HepG2 (cell line): ENCODE results near the gene EVC. TPM values are rescaled to one million over a fixed set of nuclear protein-coding genes. Genes with fewer than 3 reads are reported as not detected.

Experiments
- ATAC-seq: fragments of 200-7000 bp; cut with Tn5 transposase; 3 replicates; pipeline ENCODE4 v1.9.1; 2020; ENCODE audit warnings: mild to moderate bottlenecking, moderate library complexity
- BruUV-seq: library from RNA; stranded (reverse); fragments of 400-500 nt; replicated peaks from 2 replicates; lab custom pipeline; 2021; lab: Mats Ljungman, UMichigan
- CTCF ChIA-PET: fragments of 300-600 bp; formaldehyde crosslinking; extraction: SDS; loops from one replicate; lab custom pipeline; 2021; ENCODE audit warnings: low total read pairs, inconsistent platforms, low intra/inter-chr PET ratio; lab: Yijun Ruan, JAX
- POLR2A ChIA-PET: fragments of 350-600 bp; sonication (Branson Sonifier 250); formaldehyde crosslinking; loops from one replicate; lab custom pipeline; 2020; ENCODE audit warnings: antibody characterized with exemption, inconsistent platforms; lab: Yijun Ruan, JAX
- DNase-seq: peaks from one replicate; pipeline ENCODE4 v3.0.0-alpha.2; 2015; ENCODE audit warnings: low spot score
- FAIRE-seq: peaks from 3 replicates; lab custom pipeline; 2011; peaks lifted over from hg19 to GRCh38; lab: Jason Lieb, UNC
- H2AFZ ChIP-seq: one replicate; pipeline ENCODE4 v1.6.1; 2011; ENCODE audit warnings: low read length, inconsistent platforms
- H3K27ac ChIP-seq: fragments of 300-600 bp; 3 replicates; pipeline ENCODE4 v1.8.0; 2011; ENCODE audit warnings: mixed run types, mild to moderate bottlenecking, mixed read lengths, low read length, inconsistent platforms; ENCODE audit not compliant: insufficient read depth; ENCODE audit errors: extremely low read length
- H3K27me3 ChIP-seq, 2 experiments: fragments of 200-600 bp in 1 of 2; 2 replicates in 1 of 2; 3 replicates in 1 of 2; pipeline versions ENCODE4 v1.6.0 to v1.8.0; 2011; ENCODE audit warnings: low read length in 2 of 2, mild to moderate bottlenecking in 2 of 2, moderate library complexity in 2 of 2, inconsistent platforms in 1 of 2; ENCODE audit not compliant: insufficient read depth in 2 of 2, control insufficient read depth in 1 of 2
- H3K36me3 ChIP-seq, 2 experiments: fragments of 200-600 bp in 1 of 2; replicated peaks in 1 of 2; 2 replicates in 1 of 2; 3 replicates in 1 of 2; pipeline versions ENCODE4 v1.5.1 to v1.8.0; 2011; ENCODE audit warnings: low read length in 2 of 2, inconsistent platforms in 1 of 2; ENCODE audit not compliant: insufficient read depth in 2 of 2, control insufficient read depth in 1 of 2
- H3K4me1 ChIP-seq: 2 replicates; pipeline ENCODE4 v1.5.1; 2012; ENCODE audit warnings: low read length, inconsistent platforms; ENCODE audit not compliant: insufficient read depth
- H3K4me2 ChIP-seq: 2 replicates; pipeline ENCODE4 v1.6.0; 2011; ENCODE audit warnings: low read depth, low read length, inconsistent platforms
- H3K4me3 ChIP-seq, 3 experiments: fragments of 200-600 bp in 1 of 3; sonication (generic), shearing (Covaris generic) in 1 of 3; replicated peaks in 1 of 3; 2 replicates each; pipeline ENCODE4 v1.5.1; 2011 to 2016; ENCODE audit warnings: low read length in 3 of 3, inconsistent platforms in 2 of 3, low read depth in 2 of 3, mild to moderate bottlenecking in 2 of 3, control low read depth in 1 of 3, mixed read lengths in 1 of 3; ENCODE audit not compliant: insufficient read depth in 1 of 3
- H3K79me2 ChIP-seq: one replicate; pipeline ENCODE4 v1.6.1; 2011; ENCODE audit warnings: low read length, inconsistent platforms; ENCODE audit not compliant: insufficient read depth
- H3K9ac ChIP-seq: 2 replicates; pipeline ENCODE4 v1.6.0; 2011; ENCODE audit warnings: mild to moderate bottlenecking, low read depth, low read length, inconsistent platforms; ENCODE audit not compliant: insufficient read depth
- H3K9me3 ChIP-seq: 2 replicates; pipeline ENCODE4 v1.5.1; 2012; ENCODE audit warnings: mild to moderate bottlenecking, low read length
- H4K20me1 ChIP-seq: 2 replicates; pipeline ENCODE4 v1.6.0; 2011; ENCODE audit warnings: inconsistent platforms, mild to moderate bottlenecking, low read length, moderate library complexity; ENCODE audit not compliant: insufficient read depth
- ARNT ChIP-seq: fragments of 450-650 bp; IDR thresholded peaks from 2 replicates; pipeline ENCODE4 v1.6.1; 2017
- GATAD1 ChIP-seq: IDR thresholded peaks from 2 replicates; pipeline ENCODE4 v1.6.1; 2016; ENCODE audit warnings: missing genetic modification reagents, missing compliant biosample characterization
- HMG20A ChIP-seq: IDR thresholded peaks from 2 replicates; pipeline ENCODE4 v1.6.1; 2016; ENCODE audit warnings: borderline replicate concordance
- MIER2 ChIP-seq: IDR thresholded peaks from 2 replicates; pipeline ENCODE4 v1.6.1; 2016; ENCODE audit warnings: missing biosample characterization, missing genetic modification reagents
- POLR2G ChIP-seq: fragments of 200-400 bp; formaldehyde crosslinking; IDR thresholded peaks from 2 replicates; pipeline ENCODE4 v1.6.1; 2018; ENCODE audit warnings: mild to moderate bottlenecking, low read depth, low read length, moderate library complexity
- REPIN1 ChIP-seq: sonication (generic); formaldehyde crosslinking; IDR thresholded peaks from 2 replicates; pipeline ENCODE4 v1.8.0; 2022; ENCODE audit warnings: missing genetic modification reagents, low read depth, mild to moderate bottlenecking, borderline replicate concordance
- RFXAP ChIP-seq: sonication (generic); formaldehyde crosslinking; IDR thresholded peaks from 2 replicates; pipeline ENCODE4 v1.4.0; 2020; ENCODE audit warnings: missing genetic modification reagents, borderline replicate concordance
- SALL1 ChIP-seq: sonication (generic); formaldehyde crosslinking; IDR thresholded peaks from 2 replicates; pipeline ENCODE4 v1.8.0; 2022; ENCODE audit warnings: mild to moderate bottlenecking, missing genetic modification reagents
- TRIM24 ChIP-seq: sonication (generic); formaldehyde crosslinking; IDR thresholded peaks from 2 replicates; pipeline ENCODE4 v1.8.0; 2022; ENCODE audit warnings: mild to moderate bottlenecking, missing genetic modification reagents
- ZMYM2 ChIP-seq: sonication (generic); formaldehyde crosslinking; IDR thresholded peaks from 2 replicates; pipeline ENCODE4 v1.8.0; 2022; ENCODE audit warnings: mild to moderate bottlenecking, missing genetic modification reagents
- ZNF543 ChIP-seq: sonication (generic); formaldehyde crosslinking; IDR thresholded peaks from 2 replicates; pipeline ENCODE4 v1.4.0; 2020; ENCODE audit warnings: mild to moderate bottlenecking, missing genetic modification reagents
- ZNF557 ChIP-seq: sonication (generic); formaldehyde crosslinking; IDR thresholded peaks from 2 replicates; pipeline ENCODE4 v1.4.0; 2020; ENCODE audit warnings: missing genetic modification reagents
- WGBS: methylation state at CpG from one replicate; pipeline ENCODE4 v1.1.6; 2017; ENCODE audit warnings: low lambda C conversion rate; 5-methylcytosine and 5-hydroxymethylcytosine counted together
- in situ Hi-C: cut with HindIII; loops from 2 replicates; pipeline ENCODE4 v1.10.0; 2017; ENCODE audit warnings: low pct_unique_long_range_greater_than_20kb; ENCODE audit not compliant: extremely low pct_ligation_motif_present
- intact Hi-C: fragments of 100-400 bp; cut with micrococcal nuclease; formaldehyde crosslinking; loops from one replicate; pipeline ENCODE4 v1.10.0; 2022; ENCODE audit not compliant: unreplicated experiment
- polyA plus RNA-seq, 8 experiments: library from polyadenylated mRNA; depleted of rRNA in 3 of 8; stranded (reverse) in 7 of 8; unstranded in 1 of 8; fragments of >200 nt; fragmentation: Illumina TruSeq in 4 of 8; extraction: Trizol in 4 of 8; gene quantifications; 2 replicates each; pipeline versions ENCODE4 v1.2.1 to v1.2.3, GENCODE V29; 2011 to 2016; ENCODE audit warnings: low read depth in 4 of 8, missing spikeins in 1 of 8, mixed read lengths in 1 of 8; ENCODE audit not compliant: insufficient read depth in 1 of 8
- total RNA-seq, 5 experiments: library from RNA; depleted of rRNA; stranded (reverse); fragments of >200 nt; fragmentation: Illumina TruSeq; extraction: Trizol; gene quantifications; 2 replicates each; pipeline ENCODE4 v1.2.3, GENCODE V29; 2016; ENCODE audit warnings: low read depth in 1 of 5
- TF ChIP-seq, protein P1 (sequence below): sonication (generic); formaldehyde crosslinking; IDR thresholded peaks from 2 replicates; pipeline ENCODE4 v1.5.0; 2020; ENCODE audit warnings: missing genetic modification reagents
- TF ChIP-seq, protein P2 (sequence below): sonication (generic); formaldehyde crosslinking; IDR thresholded peaks from 2 replicates; pipeline ENCODE4 v1.5.1; 2020; ENCODE audit warnings: missing genetic modification reagents, mild to moderate bottlenecking, borderline replicate concordance
- TF ChIP-seq, protein P3 (sequence below): sonication (generic); formaldehyde crosslinking; IDR thresholded peaks from 2 replicates; pipeline ENCODE4 v1.5.1; 2020; ENCODE audit warnings: missing genetic modification reagents, mild to moderate bottlenecking, borderline replicate concordance
- TF ChIP-seq, protein P4 (sequence below): sonication (generic); formaldehyde crosslinking; IDR thresholded peaks from 2 replicates; pipeline ENCODE4 v1.4.0; 2020; ENCODE audit warnings: mild to moderate bottlenecking, missing genetic modification reagents
- TF ChIP-seq, protein P5 (sequence below): sonication (generic); formaldehyde crosslinking; IDR thresholded peaks from 2 replicates; pipeline ENCODE4 v1.4.0; 2020; ENCODE audit warnings: low read depth, mild to moderate bottlenecking, missing genetic modification reagents

EVC gene
- total and polyA plus RNA-seq, 2 of the 13 experiments (the other 11 are each of a cell fraction or from before 2014, with no cell fraction given): 3.1 to 4.9 TPM

DNA sequence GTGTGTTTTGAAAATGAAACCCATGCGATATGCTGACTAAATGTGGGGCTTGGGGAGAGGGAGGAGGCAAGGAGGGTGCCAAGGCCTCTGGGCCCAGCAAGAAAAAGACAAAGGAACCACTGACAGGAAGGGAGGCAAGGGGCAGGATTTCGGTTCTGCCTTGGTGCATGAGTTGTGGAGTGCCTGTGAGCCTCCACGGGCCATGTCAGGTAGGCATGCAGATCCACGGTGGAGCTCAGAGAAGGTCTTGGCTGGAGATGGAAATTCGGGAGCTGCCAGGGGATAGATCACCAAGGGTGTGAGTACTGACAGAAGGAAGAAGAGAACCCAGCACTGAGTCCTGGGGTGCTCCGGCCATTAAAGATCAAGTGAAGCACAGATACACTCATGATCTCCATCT is 6.7 kb upstream of the EVC start:
- CTCF ChIA-PET: no interaction called here

More for the DNA sequence above, 6.7 kb upstream of the EVC start:
- Histone ChIP-seq H3K27me3 (no peaks in the 10 kb centered on the region), H4K20me1 (no peaks in the 10 kb centered on the region), H3K79me2 (no peaks in the 10 kb centered on the region), H3K36me3 (no peaks in the 10 kb centered on the region), H3K4me1 (peaks cover 4% of the 10 kb centered on the region), H3K9me3 (no peaks in the 10 kb centered on the region), H3K27ac (no peak overlapping the region), H3K4me3 (no peak overlapping the region), H2AFZ (no peak overlapping the region), H3K4me2 (no peak overlapping the region), H3K9ac (no peak overlapping the region)
- POLR2A ChIA-PET: no interaction called here
- TF ChIP-seq SALL1 (CRISPR knock-in tag) (no peak), POLR2G (no peak), ZMYM2 (CRISPR knock-in tag) (no peak), HMG20A (CRISPR knock-in tag) (no peak), ZNF543 (no peak), ZNF557 (CRISPR knock-in tag) (no peak), MIER2 (no peak), GATAD1 (CRISPR knock-in tag) (no peak), RFXAP (no peak), ARNT (no peak), REPIN1 (no peak), TRIM24 (no peak)
- TF ChIP-seq, protein P1, sequence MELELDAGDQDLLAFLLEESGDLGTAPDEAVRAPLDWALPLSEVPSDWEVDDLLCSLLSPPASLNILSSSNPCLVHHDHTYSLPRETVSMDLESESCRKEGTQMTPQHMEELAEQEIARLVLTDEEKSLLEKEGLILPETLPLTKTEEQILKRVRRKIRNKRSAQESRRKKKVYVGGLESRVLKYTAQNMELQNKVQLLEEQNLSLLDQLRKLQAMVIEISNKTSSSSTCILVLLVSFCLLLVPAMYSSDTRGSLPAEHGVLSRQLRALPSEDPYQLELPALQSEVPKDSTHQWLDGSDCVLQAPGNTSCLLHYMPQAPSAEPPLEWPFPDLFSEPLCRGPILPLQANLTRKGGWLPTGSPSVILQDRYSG (CRISPR knock-in tag): no peak
- TF ChIP-seq, protein P2, sequence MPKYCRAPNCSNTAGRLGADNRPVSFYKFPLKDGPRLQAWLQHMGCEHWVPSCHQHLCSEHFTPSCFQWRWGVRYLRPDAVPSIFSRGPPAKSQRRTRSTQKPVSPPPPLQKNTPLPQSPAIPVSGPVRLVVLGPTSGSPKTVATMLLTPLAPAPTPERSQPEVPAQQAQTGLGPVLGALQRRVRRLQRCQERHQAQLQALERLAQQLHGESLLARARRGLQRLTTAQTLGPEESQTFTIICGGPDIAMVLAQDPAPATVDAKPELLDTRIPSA (CRISPR knock-in tag): no peak
- TF ChIP-seq, protein P3, sequence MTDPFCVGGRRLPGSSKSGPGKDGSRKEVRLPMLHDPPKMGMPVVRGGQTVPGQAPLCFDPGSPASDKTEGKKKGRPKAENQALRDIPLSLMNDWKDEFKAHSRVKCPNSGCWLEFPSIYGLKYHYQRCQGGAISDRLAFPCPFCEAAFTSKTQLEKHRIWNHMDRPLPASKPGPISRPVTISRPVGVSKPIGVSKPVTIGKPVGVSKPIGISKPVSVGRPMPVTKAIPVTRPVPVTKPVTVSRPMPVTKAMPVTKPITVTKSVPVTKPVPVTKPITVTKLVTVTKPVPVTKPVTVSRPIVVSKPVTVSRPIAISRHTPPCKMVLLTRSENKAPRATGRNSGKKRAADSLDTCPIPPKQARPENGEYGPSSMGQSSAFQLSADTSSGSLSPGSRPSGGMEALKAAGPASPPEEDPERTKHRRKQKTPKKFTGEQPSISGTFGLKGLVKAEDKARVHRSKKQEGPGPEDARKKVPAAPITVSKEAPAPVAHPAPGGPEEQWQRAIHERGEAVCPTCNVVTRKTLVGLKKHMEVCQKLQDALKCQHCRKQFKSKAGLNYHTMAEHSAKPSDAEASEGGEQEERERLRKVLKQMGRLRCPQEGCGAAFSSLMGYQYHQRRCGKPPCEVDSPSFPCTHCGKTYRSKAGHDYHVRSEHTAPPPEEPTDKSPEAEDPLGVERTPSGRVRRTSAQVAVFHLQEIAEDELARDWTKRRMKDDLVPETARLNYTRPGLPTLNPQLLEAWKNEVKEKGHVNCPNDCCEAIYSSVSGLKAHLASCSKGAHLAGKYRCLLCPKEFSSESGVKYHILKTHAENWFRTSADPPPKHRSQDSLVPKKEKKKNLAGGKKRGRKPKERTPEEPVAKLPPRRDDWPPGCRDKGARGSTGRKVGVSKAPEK (CRISPR knock-in tag): no peak
- TF ChIP-seq, protein P4, sequence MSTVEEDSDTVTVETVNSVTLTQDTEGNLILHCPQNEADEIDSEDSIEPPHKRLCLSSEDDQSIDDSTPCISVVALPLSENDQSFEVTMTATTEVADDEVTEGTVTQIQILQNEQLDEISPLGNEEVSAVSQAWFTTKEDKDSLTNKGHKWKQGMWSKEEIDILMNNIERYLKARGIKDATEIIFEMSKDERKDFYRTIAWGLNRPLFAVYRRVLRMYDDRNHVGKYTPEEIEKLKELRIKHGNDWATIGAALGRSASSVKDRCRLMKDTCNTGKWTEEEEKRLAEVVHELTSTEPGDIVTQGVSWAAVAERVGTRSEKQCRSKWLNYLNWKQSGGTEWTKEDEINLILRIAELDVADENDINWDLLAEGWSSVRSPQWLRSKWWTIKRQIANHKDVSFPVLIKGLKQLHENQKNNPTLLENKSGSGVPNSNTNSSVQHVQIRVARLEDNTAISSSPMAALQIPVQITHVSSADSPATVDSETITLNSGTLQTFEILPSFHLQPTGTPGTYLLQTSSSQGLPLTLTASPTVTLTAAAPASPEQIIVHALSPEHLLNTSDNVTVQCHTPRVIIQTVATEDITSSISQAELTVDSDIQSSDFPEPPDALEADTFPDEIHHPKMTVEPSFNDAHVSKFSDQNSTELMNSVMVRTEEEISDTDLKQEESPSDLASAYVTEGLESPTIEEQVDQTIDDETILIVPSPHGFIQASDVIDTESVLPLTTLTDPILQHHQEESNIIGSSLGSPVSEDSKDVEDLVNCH (CRISPR knock-in tag): no peak
- TF ChIP-seq, protein P5, sequence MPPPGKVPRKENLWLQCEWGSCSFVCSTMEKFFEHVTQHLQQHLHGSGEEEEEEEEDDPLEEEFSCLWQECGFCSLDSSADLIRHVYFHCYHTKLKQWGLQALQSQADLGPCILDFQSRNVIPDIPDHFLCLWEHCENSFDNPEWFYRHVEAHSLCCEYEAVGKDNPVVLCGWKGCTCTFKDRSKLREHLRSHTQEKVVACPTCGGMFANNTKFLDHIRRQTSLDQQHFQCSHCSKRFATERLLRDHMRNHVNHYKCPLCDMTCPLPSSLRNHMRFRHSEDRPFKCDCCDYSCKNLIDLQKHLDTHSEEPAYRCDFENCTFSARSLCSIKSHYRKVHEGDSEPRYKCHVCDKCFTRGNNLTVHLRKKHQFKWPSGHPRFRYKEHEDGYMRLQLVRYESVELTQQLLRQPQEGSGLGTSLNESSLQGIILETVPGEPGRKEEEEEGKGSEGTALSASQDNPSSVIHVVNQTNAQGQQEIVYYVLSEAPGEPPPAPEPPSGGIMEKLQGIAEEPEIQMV (CRISPR knock-in tag): no peak
- WGBS: 34% methylated on average over 6 of the region's 6 CpGs
- in situ Hi-C loops (no loop called here), intact Hi-C loops (no loop called here)
- FAIRE-seq (no peak), DNase-seq (no peak), ATAC-seq (no peak)
- no TSS peak for BruUV-seq
